ENCODE measurements around the gene HUS1B. TPM values are rescaled to one million over a fixed set of nuclear protein-coding genes. Genes with fewer than 3 reads are reported as not detected.

The HUS1B gene
- total and polyA plus RNA-seq, 2 experiments from 2014 or later = 1.3 to 3.9 TPM

DNA sequence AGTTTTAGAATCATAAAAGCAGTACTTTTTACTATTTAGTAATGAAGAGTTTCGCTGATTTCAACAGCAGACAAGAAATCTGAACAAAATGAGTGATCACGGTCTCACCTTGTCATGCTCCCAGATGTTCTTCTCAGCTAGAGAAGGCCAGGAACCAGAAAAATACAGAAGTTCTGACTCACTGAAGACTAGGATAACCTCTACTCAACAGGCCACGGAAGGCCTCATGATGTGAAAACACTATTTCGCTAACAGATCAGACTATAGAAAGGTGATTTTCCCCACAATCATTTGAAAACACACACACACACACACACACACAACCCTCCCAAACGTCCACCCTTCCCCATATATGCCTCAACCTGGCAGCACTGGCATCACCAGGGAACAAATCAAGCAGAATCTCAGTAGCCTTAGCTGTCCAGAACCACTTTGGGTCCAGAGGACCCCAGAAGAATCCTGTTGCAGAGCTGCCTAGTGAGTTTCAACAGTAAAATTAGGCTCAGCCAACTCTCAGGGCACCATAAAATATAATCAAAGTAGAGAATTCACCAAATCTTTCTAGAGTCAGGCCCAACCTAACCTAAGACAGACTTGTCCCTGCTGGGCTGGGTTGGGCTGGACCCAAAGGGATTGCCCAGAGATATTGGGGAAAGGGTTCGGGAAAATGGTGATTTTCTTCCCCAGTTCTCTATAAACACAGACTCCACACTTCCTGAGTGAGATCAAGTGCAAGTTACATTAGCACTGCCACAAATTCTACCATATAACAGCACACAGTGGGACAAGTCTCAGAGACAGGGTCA, 28.1 kb upstream of the HUS1B start (continued):
- TF ChIP-seq, protein P1, sequence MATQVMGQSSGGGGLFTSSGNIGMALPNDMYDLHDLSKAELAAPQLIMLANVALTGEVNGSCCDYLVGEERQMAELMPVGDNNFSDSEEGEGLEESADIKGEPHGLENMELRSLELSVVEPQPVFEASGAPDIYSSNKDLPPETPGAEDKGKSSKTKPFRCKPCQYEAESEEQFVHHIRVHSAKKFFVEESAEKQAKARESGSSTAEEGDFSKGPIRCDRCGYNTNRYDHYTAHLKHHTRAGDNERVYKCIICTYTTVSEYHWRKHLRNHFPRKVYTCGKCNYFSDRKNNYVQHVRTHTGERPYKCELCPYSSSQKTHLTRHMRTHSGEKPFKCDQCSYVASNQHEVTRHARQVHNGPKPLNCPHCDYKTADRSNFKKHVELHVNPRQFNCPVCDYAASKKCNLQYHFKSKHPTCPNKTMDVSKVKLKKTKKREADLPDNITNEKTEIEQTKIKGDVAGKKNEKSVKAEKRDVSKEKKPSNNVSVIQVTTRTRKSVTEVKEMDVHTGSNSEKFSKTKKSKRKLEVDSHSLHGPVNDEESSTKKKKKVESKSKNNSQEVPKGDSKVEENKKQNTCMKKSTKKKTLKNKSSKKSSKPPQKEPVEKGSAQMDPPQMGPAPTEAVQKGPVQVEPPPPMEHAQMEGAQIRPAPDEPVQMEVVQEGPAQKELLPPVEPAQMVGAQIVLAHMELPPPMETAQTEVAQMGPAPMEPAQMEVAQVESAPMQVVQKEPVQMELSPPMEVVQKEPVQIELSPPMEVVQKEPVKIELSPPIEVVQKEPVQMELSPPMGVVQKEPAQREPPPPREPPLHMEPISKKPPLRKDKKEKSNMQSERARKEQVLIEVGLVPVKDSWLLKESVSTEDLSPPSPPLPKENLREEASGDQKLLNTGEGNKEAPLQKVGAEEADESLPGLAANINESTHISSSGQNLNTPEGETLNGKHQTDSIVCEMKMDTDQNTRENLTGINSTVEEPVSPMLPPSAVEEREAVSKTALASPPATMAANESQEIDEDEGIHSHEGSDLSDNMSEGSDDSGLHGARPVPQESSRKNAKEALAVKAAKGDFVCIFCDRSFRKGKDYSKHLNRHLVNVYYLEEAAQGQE (IDR thresholded peaks at IDR 0.05; ENCODE audit: unreplicated experiment) = no peak
- TF ChIP-seq CREB1 (CRISPR knock-in tag; IDR thresholded peaks at IDR 0.05; ENCODE audit: low read depth) (no peak), ZNF114 (CRISPR knock-in tag; IDR thresholded peaks at IDR 0.05) (no peak)
- TF ChIP-seq, protein P2, sequence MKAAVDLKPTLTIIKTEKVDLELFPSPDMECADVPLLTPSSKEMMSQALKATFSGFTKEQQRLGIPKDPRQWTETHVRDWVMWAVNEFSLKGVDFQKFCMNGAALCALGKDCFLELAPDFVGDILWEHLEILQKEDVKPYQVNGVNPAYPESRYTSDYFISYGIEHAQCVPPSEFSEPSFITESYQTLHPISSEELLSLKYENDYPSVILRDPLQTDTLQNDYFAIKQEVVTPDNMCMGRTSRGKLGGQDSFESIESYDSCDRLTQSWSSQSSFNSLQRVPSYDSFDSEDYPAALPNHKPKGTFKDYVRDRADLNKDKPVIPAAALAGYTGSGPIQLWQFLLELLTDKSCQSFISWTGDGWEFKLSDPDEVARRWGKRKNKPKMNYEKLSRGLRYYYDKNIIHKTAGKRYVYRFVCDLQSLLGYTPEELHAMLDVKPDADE (IDR thresholded peaks at IDR 0.05) = no peak

GRCh38 chr6:683742-684440, 27.0 kb upstream of the HUS1B start:
- Histone ChIP-seq H4K20me1 (replicated peaks; ENCODE audit: insufficient read depth) (no peaks in the 10 kb centered on the region; the same call in 1 of the 2 replicates), H3K36me3 (ENCODE audit: insufficient read depth) (no peaks in the 10 kb centered on the region), H2AFZ (no peak overlapping the region), H3K27ac (ENCODE audit: low read depth) (peak overlapping the region; percentile 96), H3K4me2 (peak overlapping the region; percentile 75), H3K9me2 (ENCODE audit: insufficient read depth) (no peaks in the 10 kb centered on the region), H3K4me3 (peak overlapping the region; percentile 46), H3K79me2 (replicated peaks; ENCODE audit: insufficient read depth) (peaks cover 93% of the 10 kb centered on the region), H3F3A (replicated peaks; ENCODE audit: low read depth) (peaks cover 4% of the 10 kb centered on the region; the same call in 1 of the 2 replicates), H3K27me3 (ENCODE audit: insufficient read depth) (no peaks in the 10 kb centered on the region), H3K4me1 (ENCODE audit: insufficient read depth) (peaks cover 92% of the 10 kb centered on the region)
- H3K27ac Mint-ChIP-seq = peak overlapping the region; percentile 72
- H3K9me3 Mint-ChIP-seq = no peaks in the 10 kb centered on the region
- H3K36me3 Mint-ChIP-seq (ENCODE audit: low read depth) = peaks cover 2% of the 10 kb centered on the region; the same call in 1 of the 3 replicates
- peaks cover 56% of the 10 kb centered on the region for H3K4me1 Mint-ChIP-seq
- peaks cover 5% of the 10 kb centered on the region for H3K27me3 Mint-ChIP-seq (ENCODE audit: insufficient read depth, low read depth, poor library complexity)
- ATAC-seq (peak; percentile 87), DNase-seq (ENCODE audit: low spot score) (peak; percentile 95)
- peak overlapping the region; percentile 69 for H3K4me3 Mint-ChIP-seq
- TF ChIP-seq CREB1 (CRISPR knock-in tag; IDR thresholded peaks at IDR 0.05; ENCODE audit: low read depth) (peak; percentile 59; the same call in 1 of the 2 replicates), JUNB (IDR thresholded peaks at IDR 0.05; ENCODE audit: unreplicated experiment) (no peak), ZNF462 (CRISPR knock-in tag; IDR thresholded peaks at IDR 0.05) (no peak), STAT1 (IDR thresholded peaks at IDR 0.05; ENCODE audit: unreplicated experiment) (no peak)
- TF ChIP-seq, protein P1 (IDR thresholded peaks at IDR 0.05; ENCODE audit: unreplicated experiment) = peak; percentile 33
